ENCODE results near the gene DZIP3.

DNA sequence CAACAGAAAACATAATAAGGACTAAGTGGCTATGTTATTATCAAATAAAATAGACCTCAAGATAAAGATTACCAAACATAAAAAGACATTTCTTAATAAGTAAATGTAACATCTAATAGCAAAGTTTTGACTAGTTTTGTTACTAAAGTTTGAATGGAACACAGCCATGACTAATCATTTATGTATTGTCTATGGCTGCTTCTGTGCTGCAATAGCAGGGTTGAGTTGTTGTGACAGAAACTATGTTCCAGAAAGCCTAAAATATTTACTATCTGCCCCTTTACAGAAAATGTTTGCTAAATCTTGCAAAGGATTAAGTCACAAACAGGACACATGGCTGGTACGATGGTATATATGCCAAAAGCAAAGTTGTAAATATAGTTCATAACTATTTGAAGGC lies 41.2 kb upstream of the DZIP3 start:
- no peak for TF ChIP-seq POLR2A (IDR thresholded peaks at IDR 0.05)
- TF ChIP-seq, protein P1, sequence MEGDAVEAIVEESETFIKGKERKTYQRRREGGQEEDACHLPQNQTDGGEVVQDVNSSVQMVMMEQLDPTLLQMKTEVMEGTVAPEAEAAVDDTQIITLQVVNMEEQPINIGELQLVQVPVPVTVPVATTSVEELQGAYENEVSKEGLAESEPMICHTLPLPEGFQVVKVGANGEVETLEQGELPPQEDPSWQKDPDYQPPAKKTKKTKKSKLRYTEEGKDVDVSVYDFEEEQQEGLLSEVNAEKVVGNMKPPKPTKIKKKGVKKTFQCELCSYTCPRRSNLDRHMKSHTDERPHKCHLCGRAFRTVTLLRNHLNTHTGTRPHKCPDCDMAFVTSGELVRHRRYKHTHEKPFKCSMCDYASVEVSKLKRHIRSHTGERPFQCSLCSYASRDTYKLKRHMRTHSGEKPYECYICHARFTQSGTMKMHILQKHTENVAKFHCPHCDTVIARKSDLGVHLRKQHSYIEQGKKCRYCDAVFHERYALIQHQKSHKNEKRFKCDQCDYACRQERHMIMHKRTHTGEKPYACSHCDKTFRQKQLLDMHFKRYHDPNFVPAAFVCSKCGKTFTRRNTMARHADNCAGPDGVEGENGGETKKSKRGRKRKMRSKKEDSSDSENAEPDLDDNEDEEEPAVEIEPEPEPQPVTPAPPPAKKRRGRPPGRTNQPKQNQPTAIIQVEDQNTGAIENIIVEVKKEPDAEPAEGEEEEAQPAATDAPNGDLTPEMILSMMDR (IDR thresholded peaks at IDR 0.05): no peak
- no peak for TF ChIP-seq POLR2AphosphoS5 (IDR thresholded peaks at IDR 0.05; ENCODE audit: insufficient read depth in 1 of 2, low read depth in 1 of 2)

All from vagina (tissue), 2 donors.